Activated CD4-positive, CD25-positive, alpha-beta regulatory T cell treated with anti-CD3 and anti-CD28 coated beads, Interleukin-2, amount 50 U/mL, for 24 hours (primary cell): ENCODE results near the gene UNC5A.

ENCODE experiments used
- ATAC-seq, 2 donors: fragments of 150-1000 bp; cut with Tn5 transposase; one replicate each; pipeline ENCODE4 v1.10.0; 2021; ENCODE audit warnings: mild to moderate bottlenecking in 1 of 2, moderate library complexity in 1 of 2

The UNC5A gene

DNA sequence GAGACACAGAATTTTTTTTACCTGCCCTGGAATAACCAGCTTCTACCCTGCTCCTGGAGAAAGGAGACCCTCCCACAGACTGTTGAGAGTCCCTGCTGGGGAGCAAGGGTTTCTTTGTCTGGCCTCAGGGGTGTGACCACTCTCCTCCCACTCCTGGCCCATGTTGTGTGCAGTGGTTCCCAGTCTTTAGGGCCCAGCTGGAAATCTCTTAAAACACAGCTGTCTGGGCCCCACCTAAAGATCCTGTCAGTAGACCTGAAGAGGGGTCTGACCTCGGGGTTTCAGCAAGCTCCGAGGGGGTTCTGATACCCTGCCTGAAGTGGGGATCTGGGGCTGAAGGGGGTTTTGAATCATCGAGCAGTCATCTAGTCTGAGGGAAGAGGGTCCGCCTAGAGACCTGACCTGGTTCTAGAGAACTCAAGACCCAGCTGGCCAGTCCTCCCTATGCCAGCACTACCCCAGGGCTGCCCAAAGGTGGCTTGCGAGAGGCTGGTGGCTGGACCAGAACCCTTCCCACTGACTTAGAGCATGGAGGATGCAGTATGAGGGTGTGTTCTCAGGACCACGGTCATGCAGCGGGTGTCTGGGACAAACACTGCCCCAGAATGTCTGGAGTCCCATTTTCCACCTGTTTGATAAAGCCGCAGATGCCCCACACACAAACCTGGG lies 8.1 kb upstream of the UNC5A start:
- ATAC-seq: no peak

DNA sequence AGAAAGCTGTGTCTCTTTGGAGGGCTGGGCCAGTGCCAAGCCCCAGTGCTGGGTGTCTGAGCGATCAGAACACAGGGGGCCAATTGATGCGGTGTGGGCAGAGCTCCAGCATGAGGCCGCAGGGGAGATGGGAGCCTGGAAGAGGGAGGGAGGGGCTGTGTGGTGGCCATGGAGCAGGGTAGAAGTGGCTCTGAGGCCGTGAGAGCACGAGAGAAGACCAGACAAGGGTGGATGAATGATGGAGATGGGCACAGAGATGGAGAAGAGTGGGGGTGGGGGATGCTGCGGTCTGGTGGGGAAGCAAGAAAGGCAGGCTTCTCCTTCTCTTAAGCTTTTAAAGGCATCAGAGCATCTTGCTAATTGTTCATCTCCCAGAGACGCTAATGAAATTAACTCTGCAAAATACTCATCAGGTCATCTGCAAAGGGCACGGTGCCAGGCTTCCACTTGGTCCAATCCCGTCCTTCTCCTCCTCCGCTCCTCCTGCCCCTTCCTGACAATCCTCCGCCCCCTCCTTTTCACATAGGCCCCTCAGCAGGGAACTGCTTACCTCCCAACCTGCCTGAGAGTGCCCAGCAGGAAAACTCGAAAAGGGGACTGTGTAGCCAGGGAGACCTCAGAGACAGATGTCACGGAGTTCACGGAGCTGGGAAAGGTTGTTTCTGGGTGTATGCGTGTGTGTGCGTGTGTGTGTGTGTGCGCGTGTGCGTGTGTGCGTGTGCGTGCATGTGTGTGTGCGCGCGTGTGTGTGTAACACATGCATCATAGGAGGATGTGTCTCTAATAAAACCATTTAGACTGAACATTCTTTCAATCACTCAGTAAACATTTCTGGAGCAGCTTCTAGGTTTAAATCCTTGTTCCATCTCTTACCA lies 7.1 kb upstream of the UNC5A start:
- no peak for ATAC-seq

DNA sequence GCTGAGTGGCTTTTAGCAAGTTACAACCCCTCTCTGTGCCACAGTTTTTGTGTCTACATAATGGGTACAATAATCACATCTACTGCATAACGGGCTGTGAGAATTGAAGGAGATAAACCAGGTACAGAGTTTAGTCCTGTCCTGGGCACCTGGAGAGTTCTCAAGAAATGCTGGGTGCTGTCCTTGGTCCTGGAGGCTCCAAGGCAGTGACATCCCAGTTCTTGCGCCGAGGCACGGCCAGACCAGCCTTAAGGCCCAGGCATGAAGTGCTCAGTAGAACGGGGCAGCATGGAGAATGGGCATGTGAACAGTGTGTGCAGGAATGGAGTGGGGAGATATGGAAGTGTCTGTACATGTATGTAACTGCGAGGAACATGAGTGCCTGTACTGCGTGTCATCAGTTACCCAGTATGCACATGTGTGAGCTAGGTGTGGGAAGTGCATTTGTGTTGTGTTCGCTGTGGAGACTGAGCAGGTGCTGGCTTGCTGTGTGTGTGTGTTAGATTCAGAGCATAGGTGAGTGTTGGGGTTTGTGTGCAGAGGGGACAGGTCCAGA lies 6.3 kb upstream of the UNC5A start:
- ATAC-seq: no peak

DNA sequence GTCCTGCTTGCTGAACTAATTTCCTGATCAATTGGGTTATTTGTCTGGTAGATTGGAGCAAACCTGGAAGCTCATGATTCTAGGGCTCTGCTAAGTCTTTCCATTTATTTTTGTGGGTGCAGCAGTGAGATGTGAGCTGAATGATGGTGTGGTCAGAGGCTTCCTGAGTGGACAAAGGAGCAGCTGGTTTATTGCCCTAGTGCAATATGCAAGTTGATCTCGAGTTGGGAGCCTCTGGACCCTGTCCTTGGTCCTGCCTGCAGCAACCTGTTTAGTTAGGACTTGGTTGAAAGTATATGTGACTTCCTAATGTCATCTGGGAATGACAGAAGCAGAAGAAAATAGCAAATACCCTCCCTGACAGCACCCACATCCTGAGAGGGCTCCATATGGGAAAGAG lies 4.2 kb upstream of the UNC5A start:
- ATAC-seq: no peak

DNA sequence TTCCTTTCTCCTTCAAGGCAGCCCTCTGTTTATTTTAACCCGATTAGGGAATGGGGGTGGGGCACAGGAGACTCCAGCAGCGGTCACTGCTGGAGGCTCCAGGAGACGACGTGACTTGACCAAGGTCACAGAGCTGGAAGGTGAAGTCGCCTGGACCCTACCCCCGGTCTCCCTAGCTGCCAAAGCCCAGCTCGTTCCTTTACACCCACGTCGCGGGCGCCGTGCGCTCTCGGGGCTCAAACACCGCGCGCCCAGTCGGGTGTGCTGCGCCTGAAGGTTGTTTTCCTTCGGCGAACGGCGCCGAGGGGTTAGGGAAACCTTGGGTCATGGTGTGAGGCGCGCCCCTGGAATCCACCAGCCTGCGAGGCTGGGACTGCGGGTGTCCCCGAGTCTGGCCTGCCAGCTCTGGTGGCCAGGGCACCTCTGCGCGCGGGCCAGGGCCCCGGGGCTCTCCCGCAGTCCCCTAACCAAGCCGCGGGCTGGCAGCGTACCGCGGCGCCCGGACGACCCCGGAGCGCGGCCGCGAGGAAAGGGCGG lies 747 bp upstream of the UNC5A start:
- ATAC-seq: no peak

DNA sequence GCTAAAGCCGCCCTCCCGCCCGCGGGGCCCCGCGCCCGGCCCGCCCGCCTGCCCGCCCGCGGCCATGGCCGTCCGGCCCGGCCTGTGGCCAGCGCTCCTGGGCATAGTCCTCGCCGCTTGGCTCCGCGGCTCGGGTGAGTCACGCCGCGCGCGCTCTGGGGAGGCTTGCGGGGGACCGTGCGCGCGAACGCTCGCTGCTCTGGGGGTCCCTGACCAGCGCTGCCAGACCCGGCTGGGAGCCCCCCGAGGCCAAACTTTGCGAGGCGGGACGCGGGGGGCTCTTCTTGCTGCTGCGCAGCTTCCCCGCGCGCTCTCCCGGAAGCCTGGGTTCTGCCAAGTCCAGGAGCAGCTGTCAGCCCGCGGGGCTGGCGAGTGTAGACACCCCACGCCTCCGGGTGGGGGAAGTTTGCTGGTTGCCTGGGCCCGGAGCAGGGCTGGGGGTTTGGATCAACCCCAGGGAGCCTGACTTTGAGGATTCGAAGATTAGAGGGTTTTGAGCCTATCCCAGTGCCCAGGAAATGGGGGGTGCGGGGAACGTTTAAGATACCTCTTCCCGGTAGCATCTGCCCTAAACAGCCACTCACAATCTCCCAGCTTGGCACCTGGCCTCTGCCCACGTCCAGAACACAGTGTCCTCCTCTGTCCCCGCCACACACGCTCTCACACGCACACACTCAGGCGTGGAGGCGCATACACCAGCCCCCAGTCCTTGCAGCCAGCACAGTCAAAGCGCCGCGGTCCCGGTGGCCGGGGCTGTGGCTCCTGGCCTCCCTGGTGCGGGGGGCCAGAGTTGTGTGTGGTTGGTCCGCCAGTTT lies 535 bp downstream of the UNC5A start:
- no peak for ATAC-seq

DNA sequence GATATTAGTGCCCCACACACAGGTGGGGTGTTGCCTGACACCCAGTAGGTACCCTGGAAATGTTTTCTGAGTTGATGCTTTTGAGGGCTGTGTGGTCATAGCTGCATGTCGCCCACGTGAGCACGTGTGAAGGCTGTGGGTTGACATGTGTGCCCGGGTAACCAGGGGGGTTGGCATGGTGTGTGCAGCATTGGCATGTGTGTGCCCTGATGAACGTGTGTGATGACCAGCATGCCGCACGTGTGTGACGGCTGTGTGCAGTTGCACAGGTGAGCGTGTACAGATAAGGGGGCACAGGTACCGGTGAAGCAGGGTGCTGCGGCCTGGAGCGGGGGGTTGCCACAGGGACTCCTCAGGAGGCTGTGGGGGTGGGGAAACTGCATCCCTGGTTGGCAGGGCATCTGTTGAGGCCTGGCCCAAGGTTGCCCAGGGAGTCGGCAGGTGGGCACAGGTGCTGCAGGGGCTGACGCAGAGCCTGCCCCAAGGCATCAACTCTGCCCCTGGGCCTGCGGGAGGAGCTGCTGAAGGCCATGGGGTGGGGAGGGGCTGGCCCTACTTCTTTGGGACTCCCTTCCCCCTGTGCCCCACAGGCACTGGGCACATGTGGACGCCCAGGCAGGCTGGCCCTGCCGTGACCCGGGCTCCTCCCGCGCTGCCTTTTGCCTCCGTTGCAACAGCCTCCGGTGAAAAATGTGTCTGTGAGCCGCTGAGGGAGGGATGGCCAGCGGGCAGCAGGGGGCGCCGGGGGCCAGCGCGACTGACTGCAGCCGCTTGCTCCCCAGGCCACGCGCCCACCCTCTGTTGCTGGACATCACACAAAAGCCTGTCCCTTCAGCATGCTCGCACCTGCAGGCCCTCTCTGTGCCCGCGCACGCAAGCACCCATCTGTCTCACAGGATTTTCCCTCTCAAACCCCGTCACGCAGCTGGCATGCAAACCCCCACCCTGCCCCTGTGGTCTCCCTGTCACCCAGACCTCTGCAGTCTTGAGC lies 2.2 kb downstream of the UNC5A start:
- ATAC-seq: no peak

DNA sequence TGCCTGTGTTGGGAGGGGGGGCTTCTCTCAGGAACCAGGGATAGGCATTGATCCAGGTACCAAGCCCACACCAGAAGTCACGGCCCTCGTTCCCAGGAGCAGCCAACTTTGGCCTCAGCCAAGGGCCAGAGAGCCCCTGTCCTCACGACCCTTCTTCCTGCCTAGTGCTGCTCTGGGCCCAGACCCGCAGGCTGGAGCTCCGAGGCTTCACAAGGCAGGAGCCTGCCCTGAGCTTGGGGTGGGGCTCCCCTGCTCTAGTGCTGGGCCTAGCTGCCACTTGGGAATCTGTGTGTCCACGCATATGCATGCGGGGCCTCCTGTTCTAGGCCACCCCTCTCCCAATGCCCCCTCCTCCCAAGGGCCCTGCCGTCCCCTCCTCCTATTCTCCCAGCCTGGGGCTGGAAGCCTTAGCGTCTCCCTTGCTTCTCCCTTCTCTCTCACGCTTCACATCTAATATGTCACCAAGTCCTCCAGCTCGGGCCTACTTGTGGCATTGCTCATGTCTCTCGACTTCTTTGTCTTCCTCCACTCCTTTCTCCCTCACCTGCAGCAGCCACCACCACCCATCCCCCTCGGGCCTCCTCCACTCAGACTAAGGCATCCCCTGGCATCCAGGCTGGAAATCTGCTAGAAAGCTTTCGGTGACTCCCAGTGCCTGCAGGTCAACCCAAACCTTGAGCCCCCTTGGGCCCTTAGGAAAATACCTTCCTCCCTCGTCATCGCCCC lies 3.4 kb downstream of the UNC5A start:
- ATAC-seq: no peak

DNA sequence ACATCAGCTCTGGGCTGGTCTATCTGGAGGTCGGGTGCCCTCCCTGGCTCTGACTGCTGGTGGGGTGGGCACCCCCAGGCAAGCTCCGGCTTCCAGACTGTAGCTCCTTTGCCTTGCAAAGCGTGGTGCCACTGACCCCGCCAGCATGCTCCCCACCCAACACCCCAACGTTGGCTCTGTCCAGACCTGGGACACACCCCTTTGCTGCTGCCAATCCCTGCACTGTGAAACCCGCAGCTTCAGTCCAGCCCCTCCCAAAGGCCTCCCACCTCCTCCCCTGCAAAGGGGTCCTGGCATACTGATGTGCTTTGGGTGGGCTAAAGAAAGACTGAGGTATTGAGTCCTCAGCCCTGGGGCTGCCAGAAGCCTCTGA lies 3.9 kb downstream of the UNC5A start:
- ATAC-seq: no peak

DNA sequence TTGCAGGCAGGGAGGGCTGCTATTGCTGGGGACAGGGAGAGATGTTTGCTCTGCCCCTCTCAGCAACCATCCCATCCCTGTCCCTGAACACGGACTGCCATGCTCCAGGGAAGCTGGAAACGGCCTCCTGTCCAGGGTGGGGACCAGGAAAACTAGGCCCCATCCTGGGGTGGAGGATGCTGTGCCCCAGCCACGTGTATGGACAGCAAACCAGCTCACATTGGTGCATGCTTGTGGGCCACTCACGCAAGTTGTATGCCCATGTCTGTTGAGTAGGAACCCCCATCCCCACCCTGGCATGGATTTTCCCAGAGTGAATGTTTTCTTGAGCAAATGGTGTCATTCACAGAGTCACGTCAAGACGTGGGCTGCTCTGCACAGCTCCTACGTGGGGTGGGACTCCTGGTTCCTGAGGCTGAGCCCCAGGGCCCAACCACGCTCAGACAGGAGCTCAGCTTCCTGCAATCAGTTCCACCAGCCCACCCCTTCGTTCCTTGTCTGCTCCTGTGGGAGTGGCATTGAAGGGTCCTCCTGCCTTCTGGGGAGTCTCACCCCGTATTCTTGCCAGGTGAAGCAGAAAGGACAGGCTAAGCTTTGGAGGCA lies 4.6 kb downstream of the UNC5A start:
- no peak for ATAC-seq

DNA sequence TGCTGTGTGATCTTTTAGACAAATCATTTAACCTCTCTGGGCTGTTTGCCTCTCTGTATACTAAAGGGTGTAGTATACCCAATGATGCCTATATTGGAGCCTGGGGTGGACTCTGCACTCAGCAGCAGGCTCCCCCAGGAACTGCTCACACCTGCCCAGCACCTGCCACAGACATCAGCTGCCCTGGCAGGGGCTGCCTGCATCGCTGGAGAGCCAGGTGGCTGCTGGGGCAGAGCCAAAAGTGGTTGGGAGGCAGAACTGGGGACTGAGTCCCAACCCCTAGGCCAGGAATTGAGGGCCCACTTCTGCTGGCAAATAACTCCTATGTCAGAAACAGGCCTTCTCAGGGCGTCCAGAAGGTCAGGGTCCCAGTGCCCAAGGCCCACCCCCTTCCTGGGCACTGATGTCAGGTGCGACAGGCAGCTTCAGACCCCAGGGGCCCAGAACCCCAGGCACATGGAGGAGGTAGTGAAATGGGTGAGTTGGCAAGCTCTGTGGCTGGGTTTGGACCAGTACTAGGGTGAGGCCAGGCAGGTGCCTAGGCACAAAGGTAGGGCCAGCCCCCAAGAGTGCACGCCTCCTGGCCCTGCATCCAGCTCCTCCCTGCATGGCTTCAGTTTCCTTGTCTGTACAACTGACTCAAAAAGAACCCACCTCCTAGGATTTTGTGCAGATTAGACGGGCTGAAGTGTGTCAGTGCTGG lies 5.8 kb downstream of the UNC5A start:
- ATAC-seq: no peak

DNA sequence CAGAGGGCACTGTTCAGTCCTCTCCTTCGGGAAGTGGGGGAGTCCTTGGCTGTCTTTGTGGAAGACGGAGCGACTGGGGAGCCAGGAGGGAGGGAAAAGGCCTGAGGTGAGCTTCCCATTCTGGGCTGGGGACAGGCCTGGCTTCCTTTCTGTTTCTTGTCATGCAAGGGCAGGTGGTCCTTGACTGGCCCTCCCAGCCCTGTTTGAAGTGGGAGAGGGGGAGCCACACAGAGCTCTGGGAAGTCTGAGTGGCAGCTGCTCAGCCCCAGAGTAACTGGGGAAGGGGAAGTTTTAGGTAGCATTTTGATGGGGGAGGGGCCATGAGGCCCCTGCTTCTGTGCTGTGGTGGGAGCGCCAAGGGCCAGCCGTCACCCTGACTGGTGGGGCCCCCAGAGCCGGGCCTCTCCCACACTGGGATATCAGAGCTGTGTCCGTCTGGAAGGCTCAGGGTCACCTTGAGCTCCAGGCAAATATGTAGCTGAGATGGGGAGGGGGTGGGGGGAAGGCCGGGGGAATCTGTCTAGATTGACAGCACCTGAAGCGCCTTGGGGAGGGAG lies 6.5 kb downstream of the UNC5A start:
- no peak for ATAC-seq

DNA sequence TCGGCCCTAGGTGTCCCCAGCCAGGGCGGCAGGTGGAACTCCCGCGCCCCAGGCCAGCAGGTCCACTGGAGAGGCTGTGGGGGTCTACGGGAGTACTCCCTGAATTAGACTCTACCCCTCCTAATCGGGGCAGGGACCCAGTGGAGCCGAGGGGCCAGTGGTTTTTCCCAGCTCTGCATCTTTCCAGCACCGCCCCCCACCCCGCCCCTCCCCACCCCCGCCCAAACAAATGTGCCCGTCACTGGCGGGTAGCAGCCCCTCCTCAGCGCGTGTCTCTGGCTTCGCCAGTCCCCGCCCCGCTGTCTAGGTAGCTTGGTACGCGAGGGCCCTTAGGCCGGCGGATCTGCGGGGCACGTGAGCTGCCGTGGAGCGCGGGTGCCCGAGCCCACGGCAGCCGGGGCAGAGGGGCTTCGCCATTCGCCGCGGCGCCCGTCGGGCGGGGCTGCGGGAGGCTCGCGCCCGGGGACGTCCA lies 7.0 kb downstream of the UNC5A start:
- no peak for ATAC-seq

DNA sequence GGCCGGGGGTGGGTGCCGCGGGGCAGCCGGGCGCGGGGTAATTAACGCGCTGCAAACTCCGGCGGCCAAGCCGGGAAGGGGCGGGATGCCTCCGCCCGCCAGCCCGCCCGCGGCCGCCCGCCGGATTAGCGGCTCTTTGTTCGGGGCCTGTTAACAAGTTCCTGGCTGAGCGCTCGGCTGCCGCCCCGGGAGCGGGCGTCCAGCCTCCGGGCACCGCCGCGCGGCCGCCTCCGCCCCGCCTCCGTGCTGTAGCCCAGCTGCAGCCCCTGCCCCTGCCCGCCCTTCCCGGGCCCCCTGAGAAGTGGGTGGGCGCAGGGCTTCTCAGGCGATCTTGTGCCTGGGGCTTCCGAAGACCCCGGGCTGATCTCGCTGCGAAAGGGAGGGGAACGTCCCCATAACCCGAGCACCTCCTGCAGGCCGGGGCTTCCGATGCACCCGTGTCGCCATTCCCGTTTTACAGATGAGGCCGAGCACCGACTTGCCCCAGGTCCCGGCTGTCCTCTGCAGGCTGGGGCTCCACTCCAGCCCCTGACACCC lies 7.5 kb downstream of the UNC5A start:
- peak in 1 of 2 donors; percentile 9 for ATAC-seq

DNA sequence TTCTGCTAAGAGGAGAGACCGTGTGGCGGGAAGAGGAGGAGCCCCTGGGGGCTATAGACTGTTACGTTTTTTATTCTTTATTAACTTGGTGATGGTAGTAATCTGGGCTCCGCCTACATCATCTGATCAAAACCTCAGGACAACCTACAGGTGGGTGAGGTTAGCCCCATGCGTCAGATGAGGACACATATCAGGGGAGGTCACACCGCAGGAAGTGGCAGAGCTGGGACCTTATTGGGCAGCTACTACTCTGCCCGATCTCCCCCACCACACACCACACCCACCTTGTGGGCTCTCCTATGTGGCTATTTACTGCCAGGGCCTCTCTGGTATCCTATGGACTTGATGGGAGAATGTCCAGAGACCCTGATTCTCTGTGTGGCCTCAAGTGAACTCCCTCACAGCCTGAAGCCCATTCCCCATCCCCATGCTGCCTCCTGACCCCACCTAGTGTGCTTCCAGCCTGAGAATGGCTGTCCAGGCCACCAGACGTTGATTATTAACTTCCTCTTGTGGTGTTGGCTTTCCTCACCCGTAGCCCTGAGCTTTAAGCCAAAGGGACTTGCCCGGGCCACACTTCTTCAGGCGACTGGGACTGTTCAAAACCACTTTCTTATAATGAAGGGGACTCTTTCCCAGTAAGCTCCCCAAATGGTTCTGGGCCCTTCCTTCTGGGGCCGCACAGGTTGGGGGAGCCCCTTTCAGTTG lies 8.2 kb downstream of the UNC5A start:
- ATAC-seq: peak; percentile 70 to 75

DNA sequence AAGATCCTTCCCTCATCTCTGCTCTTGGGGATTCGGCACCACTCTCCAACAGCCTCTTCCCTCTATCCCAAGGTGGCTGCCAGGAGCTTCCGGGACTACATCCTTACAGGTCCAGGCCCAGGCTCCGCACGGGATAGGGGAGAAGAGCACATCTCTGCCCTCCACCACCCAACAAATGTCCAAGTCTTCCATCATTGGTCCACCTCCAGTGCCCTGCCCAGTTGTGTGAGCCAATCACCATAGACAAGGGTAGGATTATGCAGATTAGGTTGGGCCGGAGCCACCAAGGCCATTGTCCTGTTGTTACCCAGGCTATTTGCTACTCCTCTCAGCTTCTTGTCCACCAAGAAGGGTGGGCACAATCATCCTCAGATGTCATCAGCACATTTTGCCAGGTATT lies 9.1 kb downstream of the UNC5A start:
- ATAC-seq: no peak

DNA sequence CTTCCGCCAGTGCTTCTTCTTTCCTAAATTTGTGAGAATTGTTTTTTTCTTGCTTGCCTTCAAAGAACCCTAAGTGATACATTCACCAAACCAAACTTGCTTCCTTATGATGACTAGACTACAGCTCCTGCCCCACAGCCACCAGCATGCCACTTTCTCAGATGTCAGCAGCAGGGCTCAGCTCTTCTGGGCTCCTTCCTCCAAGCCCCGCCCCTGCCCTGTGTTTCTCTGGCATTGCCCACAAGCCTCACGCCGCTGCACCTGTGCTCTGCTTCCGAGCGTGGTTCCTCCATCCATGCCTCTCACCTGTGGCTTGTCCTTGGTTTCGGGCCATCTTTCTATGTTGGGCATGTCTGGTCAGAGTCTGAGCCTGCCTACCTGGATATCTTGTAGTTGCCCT lies 10.6 kb downstream of the UNC5A start:
- no peak for ATAC-seq

DNA sequence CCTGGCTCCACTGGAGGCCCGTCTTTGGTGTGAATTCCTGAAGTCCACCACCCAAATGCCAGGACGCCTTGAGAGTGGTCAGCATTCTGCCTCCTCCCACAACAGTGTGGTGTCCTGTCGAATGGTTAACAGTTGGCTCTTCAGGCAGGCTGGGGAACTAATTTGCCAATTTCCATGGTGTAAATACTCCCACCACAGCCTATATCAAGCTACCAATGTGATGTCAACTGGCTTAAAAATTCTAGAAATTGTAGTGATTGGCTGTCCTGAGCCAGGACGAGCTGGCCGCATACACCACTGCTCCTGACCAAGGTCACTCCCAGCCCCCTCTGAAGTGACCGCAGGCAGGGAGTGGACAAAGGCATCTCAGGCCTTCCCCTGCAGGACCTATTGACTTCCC lies 11.1 kb downstream of the UNC5A start:
- no peak for ATAC-seq
